Measurements from ENCODE around the gene PCED1A.

DNA sequence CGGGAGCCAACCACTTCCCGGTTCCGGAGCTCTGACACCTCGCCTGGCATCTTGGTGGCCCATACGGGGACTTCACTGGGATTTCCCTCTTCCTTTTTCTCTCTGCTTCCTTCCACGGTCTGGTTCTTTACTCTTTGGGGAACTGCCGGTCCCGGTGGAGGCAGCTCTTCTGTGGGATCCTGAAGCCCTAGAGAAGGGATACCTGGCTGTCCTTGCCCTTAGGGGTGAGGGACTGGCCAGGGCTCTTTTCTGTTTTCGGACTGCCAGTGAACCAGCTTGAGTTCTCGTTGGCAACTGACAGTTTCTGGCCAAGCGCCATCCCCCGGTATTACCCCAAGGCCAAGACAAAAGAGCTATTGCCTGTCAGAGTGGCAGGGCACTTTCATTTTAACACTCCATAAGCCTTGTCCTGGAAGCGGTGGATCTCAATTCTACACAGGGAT is 39.1 kb downstream of the PCED1A start:
- TF ChIP-seq BHLHE40 (IDR thresholded peaks at IDR 0.05; ENCODE audit: borderline replicate concordance) (no peak), FOXM1 (IDR thresholded peaks at IDR 0.05; ENCODE audit: borderline replicate concordance) (no peak), SP1 (IDR thresholded peaks at IDR 0.05) (no peak), SUZ12 (IDR thresholded peaks at IDR 0.05) (no peak), LEF1 (IDR thresholded peaks at IDR 0.05; ENCODE audit: borderline replicate concordance) (no peak), NFRKB (IDR thresholded peaks at IDR 0.05) (no peak), FOXA1 (IDR thresholded peaks at IDR 0.05) (no peak), FOXK2 (IDR thresholded peaks at IDR 0.05) (no peak), ELF4 (IDR thresholded peaks at IDR 0.05) (no peak), L3MBTL2 (conservative IDR thresholded peaks at IDR 0.05) (no peak), TARDBP (IDR thresholded peaks at IDR 0.05) (no peak), ARNT (IDR thresholded peaks at IDR 0.05) (no peak), HDGF (IDR thresholded peaks at IDR 0.05; ENCODE audit: borderline replicate concordance) (no peak)
- TF ChIP-seq, protein P1, sequence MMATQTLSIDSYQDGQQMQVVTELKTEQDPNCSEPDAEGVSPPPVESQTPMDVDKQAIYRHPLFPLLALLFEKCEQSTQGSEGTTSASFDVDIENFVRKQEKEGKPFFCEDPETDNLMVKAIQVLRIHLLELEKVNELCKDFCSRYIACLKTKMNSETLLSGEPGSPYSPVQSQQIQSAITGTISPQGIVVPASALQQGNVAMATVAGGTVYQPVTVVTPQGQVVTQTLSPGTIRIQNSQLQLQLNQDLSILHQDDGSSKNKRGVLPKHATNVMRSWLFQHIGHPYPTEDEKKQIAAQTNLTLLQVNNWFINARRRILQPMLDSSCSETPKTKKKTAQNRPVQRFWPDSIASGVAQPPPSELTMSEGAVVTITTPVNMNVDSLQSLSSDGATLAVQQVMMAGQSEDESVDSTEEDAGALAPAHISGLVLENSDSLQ (IDR thresholded peaks at IDR 0.05): no peak

Measured in HEK293T (cell line).